Muscle layer of duodenum (tissue), 2 donors: ENCODE data around the gene DIP2C.

Experiments
- H3K27ac ChIP-seq: one replicate; pipeline ENCODE4 v1.7.0; 2013; ENCODE audit warnings: mild to moderate bottlenecking, low read length
- H3K27me3 ChIP-seq: one replicate; pipeline ENCODE4 v1.7.0; 2013; ENCODE audit warnings: low read depth, mild to moderate bottlenecking, control low read depth, low read length
- H3K36me3 ChIP-seq, 2 donors: one replicate each; pipeline ENCODE4 v1.7.0; 2013; ENCODE audit warnings: low read length in 2 of 2, control low read depth in 1 of 2, mild to moderate bottlenecking in 1 of 2; ENCODE audit not compliant: insufficient read depth in 2 of 2, control insufficient read depth in 1 of 2
- H3K4me1 ChIP-seq, 2 donors: one replicate each; pipeline ENCODE4 v1.7.0; 2013; ENCODE audit warnings: low read length in 2 of 2, mild to moderate bottlenecking in 2 of 2, control low read depth in 1 of 2, moderate library complexity in 1 of 2; ENCODE audit not compliant: insufficient read depth in 2 of 2, control insufficient read depth in 1 of 2
- H3K4me3 ChIP-seq, 2 donors: one replicate each; pipeline ENCODE4 v1.7.0; 2013; ENCODE audit warnings: low read length in 2 of 2, low read depth in 1 of 2, mild to moderate bottlenecking in 1 of 2
- H3K9me3 ChIP-seq, 2 donors: one replicate each; pipeline ENCODE4 v1.7.0; 2013; ENCODE audit warnings: low read length in 2 of 2, control low read depth in 1 of 2, mild to moderate bottlenecking in 1 of 2; ENCODE audit not compliant: control insufficient read depth in 1 of 2
- donor health status: healthy.

Gene DIP2C

DNA sequence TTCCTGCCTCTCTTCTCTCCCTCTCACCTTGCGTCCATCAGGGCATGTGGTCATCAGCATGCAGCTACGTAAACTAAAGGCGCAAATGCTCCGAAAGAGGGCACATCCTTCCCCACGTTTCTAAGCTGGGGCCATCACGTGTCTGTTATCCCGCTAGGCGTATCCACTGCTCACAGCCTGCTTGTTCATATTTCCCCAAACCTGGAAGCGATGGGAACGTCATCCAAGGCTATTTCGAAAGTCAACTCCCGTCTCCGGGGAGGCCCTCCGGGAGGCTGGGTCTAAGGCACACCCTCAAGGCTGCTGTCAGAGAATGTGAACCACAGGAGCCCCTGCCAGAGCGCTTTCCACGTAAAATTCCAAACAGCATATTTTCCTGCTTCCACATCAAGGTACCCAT lies 199.2 kb downstream of the DIP2C start:
- H3K4me1 ChIP-seq, result peaks cover 6 to 24% of the 10 kb centered on the region in 2 donors
- no peaks in the 10 kb centered on the region for H3K36me3 ChIP-seq
- no peaks in the 10 kb centered on the region for H3K9me3 ChIP-seq
- no peaks in the 10 kb centered on the region for H3K27me3 ChIP-seq
- H3K4me3 ChIP-seq, result no peak overlapping the region
- H3K27ac ChIP-seq, result peak overlapping the region; percentile 88

DNA sequence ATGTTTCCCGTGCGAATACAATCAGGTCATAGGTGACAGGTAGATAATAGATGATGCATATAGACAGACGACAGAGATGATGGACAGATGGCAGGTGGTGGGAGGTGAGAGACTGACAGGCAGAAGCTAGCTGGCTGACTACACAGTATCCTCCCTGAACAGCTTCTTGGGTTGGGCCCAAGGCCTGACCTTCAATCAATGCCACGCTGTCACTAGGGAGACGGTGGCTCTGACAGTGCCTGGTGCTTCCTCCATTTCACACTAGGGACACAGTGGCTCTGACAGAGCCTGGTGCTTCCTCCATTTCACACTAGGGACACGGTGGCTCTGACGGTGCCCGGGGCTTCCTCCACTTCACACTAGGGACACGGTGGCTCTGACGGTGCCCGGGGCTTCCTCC lies 200.1 kb downstream of the DIP2C start:
- Histone ChIP-seq H3K4me3 (no peak overlapping the region), H3K27me3 (no peaks in the 10 kb centered on the region), H3K4me1 (peaks cover 6 to 28% of the 10 kb centered on the region in 2 donors), H3K36me3 (no peaks in the 10 kb centered on the region), H3K27ac (no peak overlapping the region), H3K9me3 (no peaks in the 10 kb centered on the region)

DNA sequence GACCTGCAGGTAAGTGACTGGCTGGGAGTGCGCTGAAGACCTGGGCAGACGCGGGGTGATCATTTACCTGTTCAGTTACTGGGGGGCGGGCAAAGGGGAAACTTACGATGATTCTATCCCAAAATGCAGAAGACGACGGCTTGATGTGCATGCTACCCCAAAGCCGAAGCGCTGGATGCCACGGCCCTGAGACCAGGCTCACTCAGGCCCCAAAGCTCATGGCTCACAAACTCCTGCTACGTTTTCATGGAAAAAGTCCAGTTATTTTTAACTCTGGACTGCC lies 200.6 kb downstream of the DIP2C start:
- H3K36me3 ChIP-seq, result no peaks in the 10 kb centered on the region
- no peak overlapping the region for H3K27ac ChIP-seq
- H3K4me3 ChIP-seq, result no peak overlapping the region
- H3K4me1 ChIP-seq, result peaks cover 6 to 28% of the 10 kb centered on the region in 2 donors
- no peaks in the 10 kb centered on the region for H3K9me3 ChIP-seq
- no peaks in the 10 kb centered on the region for H3K27me3 ChIP-seq

DNA sequence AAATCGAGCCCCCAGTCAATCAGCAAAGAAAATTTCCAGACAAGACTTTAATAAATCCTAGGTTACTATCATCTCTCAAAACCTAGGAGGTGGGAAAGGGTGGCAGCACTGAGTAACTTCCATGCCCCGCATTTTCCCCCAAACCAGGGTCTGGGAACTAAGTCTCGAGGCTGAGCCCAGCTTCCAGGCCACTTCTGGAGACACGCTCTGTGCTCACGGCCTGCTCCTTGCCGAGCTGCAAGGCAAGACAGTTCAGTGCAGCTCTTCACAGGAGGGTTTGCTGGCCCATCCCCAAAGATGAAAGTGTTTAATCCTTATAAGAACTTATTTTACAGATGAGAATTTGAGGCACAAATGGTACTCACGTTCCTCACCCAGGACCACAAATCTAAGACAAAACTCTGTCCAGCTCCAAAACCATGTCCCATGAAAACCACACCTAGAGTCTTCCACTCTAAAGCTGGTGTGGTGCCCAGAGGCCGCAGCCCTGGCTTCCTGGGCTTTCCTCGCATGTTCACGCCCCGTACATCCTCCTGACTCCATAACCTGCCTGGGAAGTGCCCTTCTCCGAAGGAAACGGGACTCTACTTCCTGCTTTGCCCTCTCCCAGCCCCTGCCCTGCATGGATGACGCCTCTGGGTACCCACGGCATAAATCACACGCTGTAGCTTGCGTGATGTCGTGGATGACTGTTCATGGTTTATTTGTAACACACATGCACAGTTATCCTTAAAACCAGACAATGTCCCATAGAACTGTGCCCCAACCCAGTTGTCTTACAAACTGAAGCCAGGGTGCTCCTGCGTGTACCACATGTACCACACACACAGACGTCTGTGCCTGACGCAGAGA lies 201.2 kb downstream of the DIP2C start:
- no peaks in the 10 kb centered on the region for H3K27me3 ChIP-seq
- no peak overlapping the region for H3K27ac ChIP-seq
- peaks cover 0 to 3% of the 10 kb centered on the region in 2 donors for H3K36me3 ChIP-seq
- no peaks in the 10 kb centered on the region for H3K9me3 ChIP-seq
- H3K4me1 ChIP-seq, result peaks cover 6 to 28% of the 10 kb centered on the region in 2 donors
- no peak overlapping the region for H3K4me3 ChIP-seq

DNA sequence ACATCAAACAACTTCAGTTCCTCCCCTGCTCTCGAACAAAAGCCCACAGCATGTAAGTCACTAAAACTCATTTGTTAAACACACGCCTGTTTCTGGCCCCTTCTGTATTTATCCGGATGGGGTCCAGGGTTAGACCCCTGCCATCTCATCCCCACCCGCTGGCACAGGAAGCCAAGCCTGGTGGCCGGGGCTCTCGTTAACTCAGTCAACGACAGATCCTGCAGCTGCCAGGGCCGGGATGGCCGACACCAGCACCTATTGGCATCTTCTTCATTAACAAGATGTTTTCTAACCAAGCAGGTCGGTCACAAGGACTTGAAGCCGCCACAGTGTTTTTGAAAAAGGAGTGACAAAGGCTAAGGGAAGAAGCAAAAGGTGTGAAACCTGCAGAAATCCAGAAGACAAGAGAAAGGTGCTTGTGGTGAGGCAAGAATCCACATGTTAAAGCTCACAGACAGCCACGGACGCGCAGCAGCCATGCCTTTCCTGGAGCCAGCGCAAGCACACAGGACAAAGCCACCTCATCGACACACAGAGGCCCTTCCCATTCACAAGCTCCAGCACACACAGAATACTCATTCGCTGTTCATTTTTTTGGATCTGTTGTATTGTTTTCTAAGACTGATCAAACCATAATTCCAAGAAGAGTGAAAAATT lies 202.7 kb downstream of the DIP2C start:
- Histone ChIP-seq H3K4me1 (peaks cover 6 to 27% of the 10 kb centered on the region in 2 donors), H3K27me3 (no peaks in the 10 kb centered on the region), H3K4me3 (no peak overlapping the region), H3K36me3 (peaks cover 0 to 10% of the 10 kb centered on the region in 2 donors), H3K9me3 (no peaks in the 10 kb centered on the region), H3K27ac (peak overlapping the region; percentile 84)

DNA sequence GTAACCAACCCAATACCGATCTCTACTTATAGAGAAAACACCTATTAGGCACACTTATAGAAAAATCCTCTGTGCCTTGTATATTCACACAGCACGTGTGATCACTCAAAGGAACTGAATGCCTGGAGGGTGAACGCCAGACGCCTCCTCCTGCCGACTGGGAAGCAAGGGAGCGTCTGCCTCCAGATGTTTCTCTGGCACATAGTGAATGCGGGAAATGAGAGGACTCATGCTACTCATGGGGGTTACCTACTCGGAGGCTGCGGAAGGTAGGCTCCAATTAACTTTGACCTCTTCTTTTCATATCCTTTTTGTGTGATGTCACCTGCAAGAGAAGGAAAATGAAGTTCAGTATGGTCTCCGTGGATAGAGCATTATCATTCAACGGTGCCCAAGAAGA lies 203.3 kb downstream of the DIP2C start:
- Histone ChIP-seq H3K4me1 (peaks cover 6 to 21% of the 10 kb centered on the region in 2 donors), H3K9me3 (no peaks in the 10 kb centered on the region), H3K27me3 (no peaks in the 10 kb centered on the region), H3K27ac (peak overlapping the region; percentile 84), H3K36me3 (peaks cover 0 to 10% of the 10 kb centered on the region in 2 donors), H3K4me3 (no peak overlapping the region)

DNA sequence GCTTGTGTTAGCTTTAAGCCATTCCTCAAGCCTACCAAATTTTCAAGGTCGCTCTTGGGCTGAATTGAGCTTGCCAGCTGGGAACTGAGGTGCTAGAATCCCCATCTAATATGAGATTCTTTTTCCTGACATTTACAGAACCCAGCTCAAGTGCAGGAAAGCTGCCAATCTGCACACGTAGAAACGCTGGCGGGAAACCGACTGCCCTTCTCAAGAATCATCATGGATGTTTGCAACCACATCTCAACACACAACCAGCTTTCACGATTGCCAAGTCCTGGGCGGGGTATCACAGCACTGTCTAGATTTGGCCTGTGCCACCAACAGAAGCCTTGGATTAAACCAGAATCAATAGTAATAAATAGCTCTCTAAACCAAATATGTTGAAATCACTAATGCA lies 203.7 kb downstream of the DIP2C start:
- Histone ChIP-seq H3K36me3 (peaks cover 0 to 10% of the 10 kb centered on the region in 2 donors), H3K9me3 (no peaks in the 10 kb centered on the region), H3K27me3 (no peaks in the 10 kb centered on the region), H3K4me1 (peaks cover 6 to 19% of the 10 kb centered on the region in 2 donors), H3K27ac (peak overlapping the region; percentile 84), H3K4me3 (peak overlapping the region; percentile 30 to 56)

DNA sequence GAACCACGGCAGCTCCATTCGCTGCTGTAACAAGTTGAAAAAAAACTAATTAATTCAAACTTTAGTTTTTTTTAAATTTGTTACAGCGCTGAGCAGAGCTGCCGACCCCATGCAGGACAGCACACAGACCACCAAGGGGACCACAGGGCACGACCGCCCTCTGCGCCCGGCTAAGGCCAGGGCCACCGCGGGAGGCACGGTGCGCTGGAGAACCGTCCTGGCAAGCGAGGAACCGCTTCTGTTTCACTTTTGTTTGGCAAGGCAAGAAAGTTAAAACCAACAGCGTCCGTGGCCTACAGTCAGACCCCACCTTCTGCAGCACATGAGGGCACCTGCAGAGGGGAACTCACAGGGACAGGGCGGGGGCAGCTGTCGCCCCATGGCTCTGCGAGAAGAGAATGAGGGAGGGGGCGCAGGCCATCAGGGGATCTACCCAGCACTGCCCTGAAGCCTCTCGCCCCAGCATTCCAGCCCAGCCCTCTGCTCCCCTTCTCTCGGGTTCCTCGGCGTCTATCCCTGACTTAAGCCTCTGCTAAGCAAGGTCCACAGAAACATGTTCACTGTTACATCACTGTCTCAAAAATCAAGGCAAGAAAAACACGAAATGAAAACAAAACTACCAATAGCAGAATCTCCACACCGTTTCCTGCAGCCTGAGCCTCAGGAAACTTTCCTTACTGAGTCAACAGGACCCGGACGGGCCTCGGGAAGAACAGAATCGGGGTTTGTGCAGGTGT lies 204.4 kb downstream of the DIP2C start:
- Histone ChIP-seq H3K27ac (peak overlapping the region; percentile 84), H3K4me3 (peak overlapping the region; percentile 30 to 56), H3K27me3 (no peaks in the 10 kb centered on the region), H3K36me3 (peaks cover 0 to 10% of the 10 kb centered on the region in 2 donors), H3K4me1 (peaks cover 6 to 19% of the 10 kb centered on the region in 2 donors), H3K9me3 (no peaks in the 10 kb centered on the region)

DNA sequence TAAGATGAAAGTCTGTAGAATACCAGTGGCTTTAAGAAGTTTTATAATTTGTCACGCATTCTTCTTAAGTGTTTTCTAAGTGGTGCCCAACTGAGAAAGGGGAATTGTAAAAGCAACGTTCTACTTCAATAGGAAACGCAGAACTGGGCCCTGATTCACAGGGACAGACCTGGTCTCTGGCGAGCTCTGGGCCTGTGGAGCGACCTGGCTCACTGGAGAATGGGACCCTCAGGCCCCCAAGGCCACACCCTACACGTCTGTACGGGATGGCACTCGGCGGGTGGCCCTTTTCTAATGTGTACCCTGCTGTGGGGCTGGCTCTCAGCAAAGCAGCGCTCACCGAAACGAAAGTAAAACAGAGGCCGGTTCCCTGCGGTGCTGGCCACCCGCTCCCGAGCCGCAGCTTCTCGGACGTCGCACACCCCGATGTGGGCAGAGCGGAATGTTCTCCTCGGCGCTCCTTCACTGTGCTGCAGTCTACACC lies 205.0 kb downstream of the DIP2C start:
- Histone ChIP-seq H3K4me1 (peaks cover 6 to 19% of the 10 kb centered on the region in 2 donors), H3K9me3 (no peaks in the 10 kb centered on the region), H3K27me3 (no peaks in the 10 kb centered on the region), H3K4me3 (peak overlapping the region; percentile 30 to 56), H3K27ac (peak overlapping the region; percentile 84), H3K36me3 (peaks cover 0 to 10% of the 10 kb centered on the region in 2 donors)

DNA sequence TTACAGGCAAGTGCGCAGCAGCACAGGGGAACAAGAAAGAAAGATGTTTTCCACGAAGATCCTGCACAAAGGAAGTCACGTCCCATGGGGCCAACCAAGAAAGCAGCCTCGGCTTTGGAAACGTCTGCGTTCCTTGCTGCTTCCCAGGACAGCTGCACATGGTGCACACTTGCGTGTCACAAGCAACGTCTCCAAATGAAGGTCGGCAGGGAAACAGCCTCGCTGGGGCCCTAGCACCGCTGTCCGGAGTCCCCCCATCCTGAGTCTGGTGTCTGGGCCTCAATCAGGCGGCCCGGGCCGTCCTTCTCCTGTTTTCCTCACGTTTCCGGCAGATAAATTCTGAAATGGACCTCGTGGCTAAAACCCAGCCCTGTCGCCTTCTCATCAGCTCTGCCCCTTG lies 206.2 kb downstream of the DIP2C start:
- Histone ChIP-seq H3K4me1 (peaks cover 6 to 25% of the 10 kb centered on the region in 2 donors), H3K27ac (no peak overlapping the region)

DNA sequence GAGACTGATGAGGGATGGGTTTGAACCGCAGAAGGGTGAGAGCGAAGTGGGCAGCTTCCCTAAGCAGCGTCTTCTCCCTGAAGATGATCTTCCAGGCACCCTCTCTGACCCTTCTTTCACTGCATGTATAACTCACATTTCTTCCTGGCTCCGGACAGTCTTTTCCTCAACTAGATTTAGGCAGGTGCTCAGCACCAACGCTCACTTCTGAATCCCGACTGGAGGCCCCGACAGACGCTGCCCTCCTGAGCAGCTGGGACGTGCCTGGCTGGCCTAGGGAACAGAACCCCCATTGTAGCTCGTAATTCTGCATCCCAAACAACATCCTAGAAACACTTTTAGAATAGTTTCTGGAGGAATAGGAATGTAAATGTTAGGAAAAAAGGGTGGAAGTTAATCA lies 206.6 kb downstream of the DIP2C start:
- Histone ChIP-seq H3K27me3 (no peaks in the 10 kb centered on the region), H3K36me3 (peaks cover 0 to 10% of the 10 kb centered on the region in 2 donors), H3K27ac (no peak overlapping the region), H3K4me3 (no peak overlapping the region), H3K9me3 (no peaks in the 10 kb centered on the region), H3K4me1 (peaks cover 6 to 25% of the 10 kb centered on the region in 2 donors)

More for the DNA sequence above, 206.2 kb downstream of the DIP2C start:
- Histone ChIP-seq H3K4me3 (no peak overlapping the region), H3K27me3 (no peaks in the 10 kb centered on the region), H3K36me3 (peaks cover 0 to 10% of the 10 kb centered on the region in 2 donors), H3K9me3 (no peaks in the 10 kb centered on the region)
